Stimulated activated CD8-positive, alpha-beta memory T cell treated with anti-CD3 and anti-CD28 coated beads, Interleukin-7, amount 100 ng/mL, for 1 hour (primary cell): Measurements from ENCODE around the gene MBD5.

Experiments
- DNase-seq, 2 donors: peaks; one replicate each; pipeline ENCODE4 v3.0.0-alpha.2; 2020; ENCODE audit warnings: low read depth in 2 of 2

MBD5 gene

GRCh38 chr2:148124271-148124670 lies 103.4 kb downstream of the MBD5 start:
- DNase-seq: no peak

GRCh38 chr2:148130581-148130980 lies 109.7 kb downstream of the MBD5 start:
- DNase-seq: no peak

- no peak for DNase-seq
Observed at GRCh38 chr2:148132412-148132811, 111.5 kb downstream of the MBD5 start.

GRCh38 chr2:148135705-148136104 lies 114.8 kb downstream of the MBD5 start:
- no peak for DNase-seq

- no peak for DNase-seq
Observed at GRCh38 chr2:148136441-148136840, 115.5 kb downstream of the MBD5 start.

- DNase-seq: no peak
Observed at GRCh38 chr2:148161909-148162435, 141.1 kb downstream of the MBD5 start.

- no peak for DNase-seq
Observed at GRCh38 chr2:148162871-148163270, 142.0 kb downstream of the MBD5 start.

- DNase-seq: no peak
Observed at GRCh38 chr2:148165975-148166374, 145.1 kb downstream of the MBD5 start.

- no peak for DNase-seq
Observed at GRCh38 chr2:148167241-148167766, 146.4 kb downstream of the MBD5 start.

- DNase-seq: no peak
Observed at GRCh38 chr2:148167855-148168254, 147.0 kb downstream of the MBD5 start.

GRCh38 chr2:148172131-148172753 lies 151.4 kb downstream of the MBD5 start:
- no peak for DNase-seq

- no peak for DNase-seq
Observed at GRCh38 chr2:148173168-148173567, 152.3 kb downstream of the MBD5 start.

- no peak for DNase-seq
Observed at GRCh38 chr2:148177559-148177958, 156.7 kb downstream of the MBD5 start.

- no peak for DNase-seq
Observed at GRCh38 chr2:148179724-148180123, 158.8 kb downstream of the MBD5 start.

GRCh38 chr2:148184976-148185375 lies 164.1 kb downstream of the MBD5 start:
- no peak for DNase-seq

- DNase-seq: no peak
Observed at GRCh38 chr2:148194882-148195281, 174.0 kb downstream of the MBD5 start.

GRCh38 chr2:148201075-148202004 lies 180.4 kb downstream of the MBD5 start:
- DNase-seq: no peak

- no peak for DNase-seq
Observed at GRCh38 chr2:148202237-148202636, 181.3 kb downstream of the MBD5 start.

- DNase-seq: no peak
Observed at GRCh38 chr2:148207111-148207510, 186.2 kb downstream of the MBD5 start.

- no peak for DNase-seq
Observed at GRCh38 chr2:148209603-148210002, 188.7 kb downstream of the MBD5 start.

GRCh38 chr2:148218326-148219075 lies 197.6 kb downstream of the MBD5 start:
- DNase-seq: no peak

- DNase-seq: no peak
Observed at GRCh38 chr2:148221166-148221565, 200.3 kb downstream of the MBD5 start.
